GM12872 (cell line): ENCODE data around the gene RIC8B.

Source experiments
- CTCF ChIP-seq: IDR thresholded peaks from 3 replicates; pipeline ENCODE4 v1.5.1; 2011; ENCODE audit warnings: low read depth, mild to moderate bottlenecking, low read length, moderate library complexity; ENCODE audit not compliant: insufficient read depth

The RIC8B gene

GRCh38 chr12:106764220-106764619 lies 10.3 kb upstream of the RIC8B start:
- TF ChIP-seq CTCF = no peak

DNA sequence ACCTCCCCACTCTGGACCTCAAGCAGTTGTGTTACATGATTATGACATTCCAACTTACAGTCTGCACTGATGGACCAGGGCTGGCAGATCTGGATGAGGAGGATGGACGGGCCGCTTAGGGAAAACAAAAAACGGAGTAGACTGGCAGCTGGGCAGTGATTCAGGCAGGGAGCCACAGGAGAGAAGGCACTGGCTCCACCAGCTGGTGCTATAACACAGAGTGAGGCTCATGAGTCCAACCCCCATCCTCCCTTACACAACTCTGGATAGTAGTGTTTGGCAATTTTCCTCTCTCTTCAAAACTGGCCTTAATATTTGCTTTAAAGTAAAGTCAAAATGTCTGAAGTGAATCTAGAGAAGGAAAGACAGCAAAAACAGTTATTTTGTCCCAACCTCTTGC lies 9.7 kb upstream of the RIC8B start:
- TF ChIP-seq CTCF = no peak

DNA sequence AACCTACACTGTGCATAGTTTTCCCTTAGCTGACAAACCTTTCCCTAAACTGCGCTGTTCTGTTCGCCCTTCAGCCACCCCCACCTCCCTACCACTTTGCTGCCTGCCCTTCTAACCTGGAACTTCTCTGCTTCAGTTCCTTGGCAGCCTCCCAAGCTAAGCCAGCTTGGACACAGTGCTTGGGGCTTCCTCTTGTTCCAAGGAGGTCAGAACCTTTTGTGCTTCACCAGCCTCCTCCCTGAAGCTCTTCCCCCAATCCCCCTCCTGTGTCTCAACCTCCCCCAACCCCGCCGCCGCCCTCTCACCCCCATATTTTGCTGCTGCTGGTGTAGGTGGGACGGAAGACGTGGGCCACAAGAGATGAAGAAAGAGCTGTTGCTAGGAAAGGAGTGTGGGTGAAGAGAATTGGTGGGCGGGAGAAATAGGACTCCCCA lies 8.1 kb upstream of the RIC8B start:
- TF ChIP-seq CTCF = no peak

GRCh38 chr12:106767206-106767605 lies 7.3 kb upstream of the RIC8B start:
- TF ChIP-seq CTCF = no peak

- no peak for TF ChIP-seq CTCF
Measured at GRCh38 chr12:106767954-106768822, 6.3 kb upstream of the RIC8B start.

DNA sequence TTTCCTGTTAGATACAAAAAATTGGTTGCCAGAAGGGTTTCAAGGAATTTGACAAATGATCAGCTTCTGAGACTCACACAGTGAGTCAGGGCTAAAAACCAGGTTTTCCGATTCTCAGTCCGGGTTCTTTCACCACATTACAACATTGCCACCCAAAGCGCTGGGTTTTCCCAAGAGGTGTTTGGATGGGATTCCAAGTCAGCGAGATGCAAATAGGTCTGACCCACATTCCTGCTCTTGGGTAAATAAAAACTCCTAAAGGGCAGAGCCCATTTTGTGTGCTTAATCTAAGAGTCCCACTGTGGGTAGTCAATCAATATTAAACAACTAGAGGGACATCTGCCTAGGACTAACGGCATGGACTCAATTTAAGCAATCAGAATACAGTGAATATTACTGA lies 5.4 kb upstream of the RIC8B start:
- no peak for TF ChIP-seq CTCF

DNA sequence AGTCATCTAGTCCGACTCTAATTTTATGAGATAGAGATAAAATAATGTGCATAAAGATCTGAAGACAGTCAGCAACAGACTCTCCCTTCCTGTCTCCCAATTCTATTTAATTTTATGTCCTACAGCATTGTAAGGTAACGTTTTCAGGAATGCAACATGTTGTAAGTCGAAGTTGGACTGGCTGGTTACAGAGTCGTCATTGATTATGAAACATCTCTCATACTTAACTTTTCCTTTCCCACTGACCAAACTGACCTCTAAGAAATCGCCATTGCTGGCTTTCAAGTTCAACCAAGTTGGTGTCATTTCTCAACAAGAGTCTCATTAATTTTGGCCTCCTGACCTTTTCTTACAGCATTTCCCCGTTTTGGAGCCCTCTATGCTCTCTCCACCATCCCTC lies 4.9 kb upstream of the RIC8B start:
- TF ChIP-seq CTCF = no peak
